CD4-positive, alpha-beta memory T cell (primary cell): ENCODE data around the gene KCNB1. TPM values are rescaled to one million over a fixed set of nuclear protein-coding genes. Genes with fewer than 3 reads are reported as not detected.

Experiments used
- CTCF ChIA-PET: fragments of 350-600 bp; sonication (Branson Sonifier 250); formaldehyde crosslinking; loops from one replicate; lab custom pipeline; 2021; ENCODE audit warnings: inconsistent platforms; ENCODE audit not compliant: partially characterized antibody; lab: Charles Lee
- POLR2A ChIA-PET: fragments of 350-600 bp; sonication (Branson Sonifier 250); formaldehyde crosslinking; loops from one replicate; lab custom pipeline; 2021; ENCODE audit not compliant: partially characterized antibody; lab: Charles Lee
- DNase-seq, 5 donors: peaks; one replicate each; pipeline versions ENCODE4 v3.0.0 to v3.0.0-alpha.2; 2020 to 2022; ENCODE audit warnings: mixed read lengths in 1 of 5
- H3K27ac ChIP-seq: one replicate; pipeline ENCODE4 v1.7.0; 2013; ENCODE audit warnings: low read depth, low read length
- H3K27me3 ChIP-seq: 2 replicates; pipeline ENCODE4 v1.7.0; 2013; ENCODE audit warnings: mild to moderate bottlenecking, low read length, moderate library complexity; ENCODE audit not compliant: insufficient read depth
- H3K36me3 ChIP-seq: 2 replicates; pipeline ENCODE4 v1.7.0; 2013; ENCODE audit warnings: mild to moderate bottlenecking, low read length, moderate library complexity; ENCODE audit not compliant: insufficient read depth
- H3K4me1 ChIP-seq: 2 replicates; pipeline ENCODE4 v1.7.0; 2013; ENCODE audit warnings: mild to moderate bottlenecking, low read length, moderate library complexity; ENCODE audit not compliant: insufficient read depth
- H3K4me3 ChIP-seq, 2 donors: one replicate each; pipeline ENCODE4 v1.7.0; 2013; ENCODE audit warnings: low read length in 2 of 2, mild to moderate bottlenecking in 1 of 2
- H3K9me3 ChIP-seq, 2 donors: one replicate each; pipeline ENCODE4 v1.7.0; 2013; ENCODE audit warnings: low read length in 2 of 2, control low read depth in 1 of 2; ENCODE audit not compliant: control insufficient read depth in 1 of 2
- H3K27ac Mint-ChIP-seq, 7 donors: one replicate each; pipeline ENCODE4 v1.8.0; 2020 to 2021; ENCODE audit warnings: mixed read lengths in 7 of 7, mild to moderate bottlenecking in 6 of 7, inconsistent platforms in 3 of 7, moderate library complexity in 3 of 7
- H3K27me3 Mint-ChIP-seq, 2 donors: one replicate each; pipeline ENCODE4 v1.8.0; 2020 to 2021; ENCODE audit warnings: mixed read lengths in 2 of 2
- H3K36me3 Mint-ChIP-seq, 2 donors: one replicate each; pipeline ENCODE4 v1.8.0; 2020 to 2021; ENCODE audit warnings: mixed read lengths in 2 of 2, inconsistent platforms in 1 of 2, mild to moderate bottlenecking in 1 of 2
- H3K4me1 Mint-ChIP-seq, 4 donors: one replicate each; pipeline ENCODE4 v1.8.0; 2020 to 2021; ENCODE audit warnings: mixed read lengths in 4 of 4, mild to moderate bottlenecking in 1 of 4
- H3K4me3 Mint-ChIP-seq, 8 donors: one replicate each; pipeline ENCODE4 v1.8.0; 2020 to 2021; ENCODE audit warnings: mixed read lengths in 8 of 8, mild to moderate bottlenecking in 7 of 8, moderate library complexity in 6 of 8, inconsistent platforms in 3 of 8
- H3K9me3 Mint-ChIP-seq, 8 donors: one replicate each; pipeline ENCODE4 v1.8.0; 2020 to 2021; ENCODE audit warnings: mixed read lengths in 8 of 8, mild to moderate bottlenecking in 5 of 8, inconsistent platforms in 3 of 8, moderate library complexity in 1 of 8
- intact Hi-C: fragments of 100-400 bp; cut with micrococcal nuclease; formaldehyde crosslinking; loops from one replicate; pipeline ENCODE4 v1.15.1; 2023
- polyA plus RNA-seq, 2 donors: library from polyadenylated mRNA; unstranded; fragments of 300-500 nt; fragmentation: Illumina TruSeq; gene quantifications; one replicate each; pipeline ENCODE4 v1.2.3, GENCODE V29; 2021
- total RNA-seq, 2 experiments: library from RNA; stranded (reverse); gene quantifications; one replicate each; pipeline ENCODE4 v1.2.3, GENCODE V29; 2021

Gene KCNB1
- total and polyA plus RNA-seq, 4 experiments from 2014 or later, result 0.09 TPM; not detected in 3

- no peak overlapping the region for H3K27ac ChIP-seq
- no peaks in the 10 kb centered on the region for H3K36me3 ChIP-seq
- Mint-ChIP-seq H3K9me3 (no peaks in the 10 kb centered on the region), H3K36me3 (no peaks in the 10 kb centered on the region), H3K27me3 (peaks cover 14 to 22% of the 10 kb centered on the region in 2 donors), H3K4me3 (no peak overlapping the region), H3K27ac (no peak overlapping the region), H3K4me1 (no peaks in the 10 kb centered on the region)
- ChIA-PET CTCF (no interaction called here), POLR2A (no interaction called here)
- no peak overlapping the region for H3K4me3 ChIP-seq
- no peaks in the 10 kb centered on the region for H3K27me3 ChIP-seq
- no peaks in the 10 kb centered on the region for H3K4me1 ChIP-seq
- DNase-seq, result no peak
- intact Hi-C loops, result no loop called here
- H3K9me3 ChIP-seq, result no peaks in the 10 kb centered on the region
These were observed 77.3 kb downstream of the KCNB1 start for GRCh38 chr20:49405062-49405683.

GRCh38 chr20:49404461-49404860 lies 78.0 kb downstream of the KCNB1 start:
- Mint-ChIP-seq H3K9me3 (no peaks in the 10 kb centered on the region), H3K4me3 (no peak overlapping the region), H3K27me3 (peaks cover 12 to 19% of the 10 kb centered on the region in 2 donors), H3K27ac (no peak overlapping the region), H3K4me1 (no peaks in the 10 kb centered on the region), H3K36me3 (no peaks in the 10 kb centered on the region)
- Histone ChIP-seq H3K4me1 (no peaks in the 10 kb centered on the region), H3K27me3 (no peaks in the 10 kb centered on the region), H3K27ac (no peak overlapping the region), H3K36me3 (no peaks in the 10 kb centered on the region), H3K9me3 (no peaks in the 10 kb centered on the region), H3K4me3 (no peak overlapping the region)
- ChIA-PET CTCF (no interaction called here), POLR2A (no interaction called here)
- DNase-seq, result no peak
- intact Hi-C loops, result no loop called here

- Mint-ChIP-seq H3K36me3 (no peaks in the 10 kb centered on the region), H3K27ac (no peak overlapping the region), H3K9me3 (no peaks in the 10 kb centered on the region), H3K4me3 (no peak overlapping the region), H3K4me1 (no peaks in the 10 kb centered on the region), H3K27me3 (peaks cover 9 to 17% of the 10 kb centered on the region in 2 donors)
- CTCF ChIA-PET, result no interaction called here
- intact Hi-C loops, result no loop called here
- no peaks in the 10 kb centered on the region for H3K27me3 ChIP-seq
- H3K9me3 ChIP-seq, result no peaks in the 10 kb centered on the region
- no peaks in the 10 kb centered on the region for H3K4me1 ChIP-seq
- no peak overlapping the region for H3K4me3 ChIP-seq
- no peak overlapping the region for H3K27ac ChIP-seq
- H3K36me3 ChIP-seq, result no peaks in the 10 kb centered on the region
- no peak for DNase-seq
- POLR2A ChIA-PET, result no interaction called here
These were observed 78.6 kb downstream of the KCNB1 start for GRCh38 chr20:49403911-49404310.

DNA sequence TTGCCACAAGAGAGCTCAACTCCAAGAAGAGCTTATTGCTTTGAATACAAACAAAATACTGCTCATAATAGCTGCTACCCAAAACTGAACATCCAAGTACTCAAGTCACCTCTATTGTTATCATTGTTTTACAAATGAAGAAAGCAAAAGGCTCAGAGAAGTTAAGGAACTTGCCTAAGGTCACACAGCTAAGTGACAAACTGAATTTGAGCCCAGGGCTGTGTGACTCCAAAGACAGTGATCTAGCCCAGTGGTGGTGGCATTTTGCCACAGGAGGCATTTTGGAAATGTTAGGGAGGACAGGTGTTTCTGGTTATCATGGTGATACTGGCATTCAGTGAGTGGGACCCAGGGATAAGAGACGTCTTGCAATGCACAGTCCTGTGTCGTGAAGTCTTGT lies 79.5 kb downstream of the KCNB1 start:
- Histone ChIP-seq H3K36me3 (no peaks in the 10 kb centered on the region), H3K27me3 (no peaks in the 10 kb centered on the region), H3K9me3 (no peaks in the 10 kb centered on the region), H3K4me3 (no peak overlapping the region), H3K4me1 (no peaks in the 10 kb centered on the region), H3K27ac (no peak overlapping the region)
- Mint-ChIP-seq H3K27ac (no peak overlapping the region), H3K27me3 (peaks cover 9 to 12% of the 10 kb centered on the region in 2 donors), H3K4me3 (no peak overlapping the region), H3K36me3 (no peaks in the 10 kb centered on the region), H3K9me3 (no peaks in the 10 kb centered on the region), H3K4me1 (no peaks in the 10 kb centered on the region)
- POLR2A ChIA-PET, result no interaction called here
- CTCF ChIA-PET, result no interaction called here
- intact Hi-C loops, result no loop called here
- no peak for DNase-seq

GRCh38 chr20:49400904-49401303 lies 81.6 kb downstream of the KCNB1 start:
- Mint-ChIP-seq H3K27me3 (peaks cover 4 to 8% of the 10 kb centered on the region in 2 donors), H3K36me3 (no peaks in the 10 kb centered on the region), H3K4me1 (no peaks in the 10 kb centered on the region), H3K27ac (no peak overlapping the region), H3K9me3 (no peaks in the 10 kb centered on the region), H3K4me3 (no peak overlapping the region)
- ChIA-PET CTCF (no interaction called here), POLR2A (no interaction called here)
- Histone ChIP-seq H3K27me3 (no peaks in the 10 kb centered on the region), H3K4me3 (no peak overlapping the region), H3K36me3 (no peaks in the 10 kb centered on the region), H3K4me1 (no peaks in the 10 kb centered on the region), H3K27ac (no peak overlapping the region), H3K9me3 (no peaks in the 10 kb centered on the region)
- no peak for DNase-seq
- intact Hi-C loops, result no loop called here

DNA sequence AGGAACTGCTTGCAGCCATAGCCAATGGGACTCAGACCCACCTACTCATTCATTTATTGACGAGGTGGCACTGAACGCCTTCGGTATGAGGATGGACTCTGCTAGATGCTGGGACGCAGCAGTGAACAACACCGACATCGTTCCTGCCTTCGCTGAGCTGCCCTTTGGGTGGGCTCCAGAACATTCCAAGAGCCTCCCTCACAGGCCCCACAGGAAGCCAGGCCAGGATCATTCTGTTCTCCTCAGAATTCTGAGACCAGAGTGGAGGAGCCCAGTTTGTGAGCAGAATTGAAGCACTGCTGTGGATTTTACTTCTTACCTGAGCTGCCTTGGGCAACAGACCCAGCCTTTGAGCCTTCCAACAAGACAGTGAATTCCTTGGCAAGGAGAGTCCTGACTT lies 82.1 kb downstream of the KCNB1 start:
- Mint-ChIP-seq H3K9me3 (no peaks in the 10 kb centered on the region), H3K4me1 (no peaks in the 10 kb centered on the region), H3K27me3 (peaks cover 8 to 10% of the 10 kb centered on the region in 2 donors), H3K4me3 (no peak overlapping the region), H3K27ac (no peak overlapping the region), H3K36me3 (no peaks in the 10 kb centered on the region)
- H3K27ac ChIP-seq, result no peak overlapping the region
- ChIA-PET CTCF (no interaction called here), POLR2A (no interaction called here)
- no peak for DNase-seq
- H3K36me3 ChIP-seq, result no peaks in the 10 kb centered on the region
- intact Hi-C loops, result no loop called here
- H3K4me1 ChIP-seq, result no peaks in the 10 kb centered on the region
- no peaks in the 10 kb centered on the region for H3K9me3 ChIP-seq
- H3K27me3 ChIP-seq, result no peaks in the 10 kb centered on the region
- H3K4me3 ChIP-seq, result no peak overlapping the region

- Histone ChIP-seq H3K9me3 (no peaks in the 10 kb centered on the region), H3K4me3 (no peak overlapping the region), H3K27ac (no peak overlapping the region), H3K36me3 (no peaks in the 10 kb centered on the region), H3K27me3 (no peaks in the 10 kb centered on the region), H3K4me1 (no peaks in the 10 kb centered on the region)
- intact Hi-C loops, result no loop called here
- Mint-ChIP-seq H3K4me3 (no peak overlapping the region), H3K27ac (no peak overlapping the region), H3K4me1 (no peaks in the 10 kb centered on the region), H3K9me3 (no peaks in the 10 kb centered on the region), H3K27me3 (peaks cover 7% of the 10 kb centered on the region in 2 donors), H3K36me3 (no peaks in the 10 kb centered on the region)
- ChIA-PET CTCF (no interaction called here), POLR2A (no interaction called here)
- no peak for DNase-seq
These were observed 83.1 kb downstream of the KCNB1 start for GRCh38 chr20:49399329-49399728.
